ENCODE measurements around the gene VIL1.

The VIL1 gene

GRCh38 chr2:218386505-218387368 is 32.2 kb upstream of the VIL1 start:
- H3K9ac ChIP-seq (ENCODE audit: low read length): no peak overlapping the region
- no peaks in the 10 kb centered on the region for H3K4me1 ChIP-seq (ENCODE audit: control insufficient read depth, low read depth, low read length)
- peaks cover 11% of the 10 kb centered on the region for H3K27me3 ChIP-seq (ENCODE audit: control insufficient read depth, insufficient read depth, low read length)
- H3K4me3 ChIP-seq (ENCODE audit: low read length): peak overlapping the region; percentile 68
- no peak overlapping the region for H3K27ac ChIP-seq (ENCODE audit: low read length)
- no peaks in the 10 kb centered on the region for H3K9me3 ChIP-seq (ENCODE audit: control insufficient read depth, low read depth, low read length)
- H3K36me3 ChIP-seq (ENCODE audit: control insufficient read depth, low read depth, low read length): no peaks in the 10 kb centered on the region

- Histone ChIP-seq H3K27ac (ENCODE audit: low read length) (no peak overlapping the region), H3K9me3 (ENCODE audit: control insufficient read depth, low read depth, low read length) (no peaks in the 10 kb centered on the region), H3K4me3 (ENCODE audit: low read length) (peak overlapping the region; percentile 68), H3K27me3 (ENCODE audit: control insufficient read depth, insufficient read depth, low read length) (peaks cover 11% of the 10 kb centered on the region), H3K9ac (ENCODE audit: low read length) (peak overlapping the region; percentile 25), H3K4me1 (ENCODE audit: control insufficient read depth, low read depth, low read length) (no peaks in the 10 kb centered on the region), H3K36me3 (ENCODE audit: control insufficient read depth, low read depth, low read length) (no peaks in the 10 kb centered on the region)
These were observed 31.3 kb upstream of the VIL1 start for GRCh38 chr2:218387369-218388194.

- Histone ChIP-seq H3K27me3 (ENCODE audit: control insufficient read depth, insufficient read depth, low read length) (peaks cover 12% of the 10 kb centered on the region), H3K9me3 (ENCODE audit: control insufficient read depth, low read depth, low read length) (no peaks in the 10 kb centered on the region), H3K4me1 (ENCODE audit: control insufficient read depth, low read depth, low read length) (no peaks in the 10 kb centered on the region), H3K27ac (ENCODE audit: low read length) (no peak overlapping the region), H3K36me3 (ENCODE audit: control insufficient read depth, low read depth, low read length) (no peaks in the 10 kb centered on the region), H3K4me3 (ENCODE audit: low read length) (no peak overlapping the region), H3K9ac (ENCODE audit: low read length) (no peak overlapping the region)
These were observed 29.4 kb upstream of the VIL1 start for GRCh38 chr2:218389333-218390150.

GRCh38 chr2:218391202-218391601 is 27.7 kb upstream of the VIL1 start:
- Histone ChIP-seq H3K27me3 (ENCODE audit: control insufficient read depth, insufficient read depth, low read length) (peaks cover 15% of the 10 kb centered on the region), H3K27ac (ENCODE audit: low read length) (no peak overlapping the region), H3K4me3 (ENCODE audit: low read length) (no peak overlapping the region), H3K36me3 (ENCODE audit: control insufficient read depth, low read depth, low read length) (no peaks in the 10 kb centered on the region), H3K4me1 (ENCODE audit: control insufficient read depth, low read depth, low read length) (peaks cover 3% of the 10 kb centered on the region), H3K9me3 (ENCODE audit: control insufficient read depth, low read depth, low read length) (no peaks in the 10 kb centered on the region), H3K9ac (ENCODE audit: low read length) (no peak overlapping the region)

GRCh38 chr2:218392459-218392858 is 26.5 kb upstream of the VIL1 start:
- peaks cover 17% of the 10 kb centered on the region for H3K27me3 ChIP-seq (ENCODE audit: control insufficient read depth, insufficient read depth, low read length)
- H3K9me3 ChIP-seq (ENCODE audit: control insufficient read depth, low read depth, low read length): no peaks in the 10 kb centered on the region
- H3K4me3 ChIP-seq (ENCODE audit: low read length): no peak overlapping the region
- H3K4me1 ChIP-seq (ENCODE audit: control insufficient read depth, low read depth, low read length): peaks cover 14% of the 10 kb centered on the region
- H3K36me3 ChIP-seq (ENCODE audit: control insufficient read depth, low read depth, low read length): no peaks in the 10 kb centered on the region
- no peak overlapping the region for H3K27ac ChIP-seq (ENCODE audit: low read length)
- no peak overlapping the region for H3K9ac ChIP-seq (ENCODE audit: low read length)

GRCh38 chr2:218392891-218393462 is 25.9 kb upstream of the VIL1 start:
- no peak overlapping the region for H3K9ac ChIP-seq (ENCODE audit: low read length)
- peaks cover 16% of the 10 kb centered on the region for H3K4me1 ChIP-seq (ENCODE audit: control insufficient read depth, low read depth, low read length)
- no peak overlapping the region for H3K27ac ChIP-seq (ENCODE audit: low read length)
- no peaks in the 10 kb centered on the region for H3K36me3 ChIP-seq (ENCODE audit: control insufficient read depth, low read depth, low read length)
- H3K9me3 ChIP-seq (ENCODE audit: control insufficient read depth, low read depth, low read length): no peaks in the 10 kb centered on the region
- peaks cover 22% of the 10 kb centered on the region for H3K27me3 ChIP-seq (ENCODE audit: control insufficient read depth, insufficient read depth, low read length)
- no peak overlapping the region for H3K4me3 ChIP-seq (ENCODE audit: low read length)

- no peak overlapping the region for H3K9ac ChIP-seq (ENCODE audit: low read length)
- H3K4me3 ChIP-seq (ENCODE audit: low read length): no peak overlapping the region
- peaks cover 16% of the 10 kb centered on the region for H3K4me1 ChIP-seq (ENCODE audit: control insufficient read depth, low read depth, low read length)
- H3K9me3 ChIP-seq (ENCODE audit: control insufficient read depth, low read depth, low read length): no peaks in the 10 kb centered on the region
- no peak overlapping the region for H3K27ac ChIP-seq (ENCODE audit: low read length)
- H3K27me3 ChIP-seq (ENCODE audit: control insufficient read depth, insufficient read depth, low read length): peaks cover 30% of the 10 kb centered on the region
- no peaks in the 10 kb centered on the region for H3K36me3 ChIP-seq (ENCODE audit: control insufficient read depth, low read depth, low read length)
These were observed 25.1 kb upstream of the VIL1 start for GRCh38 chr2:218393750-218394290.

GRCh38 chr2:218394298-218395089 is 24.4 kb upstream of the VIL1 start:
- H3K27me3 ChIP-seq (ENCODE audit: control insufficient read depth, insufficient read depth, low read length): peaks cover 37% of the 10 kb centered on the region
- H3K9ac ChIP-seq (ENCODE audit: low read length): no peak overlapping the region
- no peak overlapping the region for H3K27ac ChIP-seq (ENCODE audit: low read length)
- peaks cover 16% of the 10 kb centered on the region for H3K4me1 ChIP-seq (ENCODE audit: control insufficient read depth, low read depth, low read length)
- no peaks in the 10 kb centered on the region for H3K9me3 ChIP-seq (ENCODE audit: control insufficient read depth, low read depth, low read length)
- no peaks in the 10 kb centered on the region for H3K36me3 ChIP-seq (ENCODE audit: control insufficient read depth, low read depth, low read length)
- no peak overlapping the region for H3K4me3 ChIP-seq (ENCODE audit: low read length)

GRCh38 chr2:218395090-218395444 is 23.9 kb upstream of the VIL1 start:
- no peaks in the 10 kb centered on the region for H3K9me3 ChIP-seq (ENCODE audit: control insufficient read depth, low read depth, low read length)
- H3K27ac ChIP-seq (ENCODE audit: low read length): no peak overlapping the region
- no peaks in the 10 kb centered on the region for H3K36me3 ChIP-seq (ENCODE audit: control insufficient read depth, low read depth, low read length)
- H3K4me1 ChIP-seq (ENCODE audit: control insufficient read depth, low read depth, low read length): peaks cover 16% of the 10 kb centered on the region
- H3K9ac ChIP-seq (ENCODE audit: low read length): no peak overlapping the region
- peaks cover 38% of the 10 kb centered on the region for H3K27me3 ChIP-seq (ENCODE audit: control insufficient read depth, insufficient read depth, low read length)
- no peak overlapping the region for H3K4me3 ChIP-seq (ENCODE audit: low read length)

- H3K4me3 ChIP-seq (ENCODE audit: low read length): peak overlapping the region; percentile 94
- no peak overlapping the region for H3K27ac ChIP-seq (ENCODE audit: low read length)
- no peaks in the 10 kb centered on the region for H3K9me3 ChIP-seq (ENCODE audit: control insufficient read depth, low read depth, low read length)
- peaks cover 16% of the 10 kb centered on the region for H3K4me1 ChIP-seq (ENCODE audit: control insufficient read depth, low read depth, low read length)
- H3K36me3 ChIP-seq (ENCODE audit: control insufficient read depth, low read depth, low read length): no peaks in the 10 kb centered on the region
- no peak overlapping the region for H3K9ac ChIP-seq (ENCODE audit: low read length)
- H3K27me3 ChIP-seq (ENCODE audit: control insufficient read depth, insufficient read depth, low read length): peaks cover 38% of the 10 kb centered on the region
These were observed 23.5 kb upstream of the VIL1 start for GRCh38 chr2:218395456-218395825.
